ENCODE data around the gene FOXF2.

Gene FOXF2

GRCh38 chr6:1439349-1439748 is 50.0 kb downstream of the FOXF2 start:
- no peak for DNase-seq (ENCODE audit: low read depth in 3 of 3, low spot score in 1 of 3)

DNA sequence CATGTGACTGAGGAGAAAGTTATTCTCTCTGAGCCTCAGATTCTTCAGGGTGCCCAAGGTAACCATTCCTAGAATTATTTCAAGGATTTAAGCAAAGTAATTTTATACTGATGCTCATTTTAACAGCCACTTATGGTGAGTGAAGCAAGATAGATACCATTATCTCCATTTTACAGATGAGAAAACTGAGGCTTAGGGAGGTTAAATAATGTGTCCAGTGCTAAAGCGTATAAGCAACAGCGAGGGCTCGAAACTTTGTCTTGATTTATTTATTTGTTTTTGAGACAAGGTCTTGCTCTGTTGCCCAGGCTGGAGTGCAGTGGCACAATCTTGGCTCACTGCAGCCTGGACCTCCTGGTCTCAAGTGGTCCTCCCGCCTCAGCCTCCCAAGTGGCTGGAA is 53.6 kb downstream of the FOXF2 start:
- no peak for DNase-seq (ENCODE audit: low read depth in 3 of 3, low spot score in 1 of 3)

Data from stimulated activated CD4-positive, alpha-beta T cell treated with anti-CD3 and anti-CD28 coated beads, TNF-alpha, amount 100 ng/mL, for 1 hour (primary cell).